ENCODE data around the gene PMM1.

GRCh38 chr22:41535244-41535643, 54.4 kb downstream of the PMM1 start:
- TF ChIP-seq EZH2 (optimal IDR thresholded peaks at IDR 0.05; ENCODE audit: low read depth, low read length) (no peak), EZH2phosphoT487 (IDR thresholded peaks at IDR 0.05; ENCODE audit: low read length) (no peak)
- TF ChIP-seq, protein P1, sequence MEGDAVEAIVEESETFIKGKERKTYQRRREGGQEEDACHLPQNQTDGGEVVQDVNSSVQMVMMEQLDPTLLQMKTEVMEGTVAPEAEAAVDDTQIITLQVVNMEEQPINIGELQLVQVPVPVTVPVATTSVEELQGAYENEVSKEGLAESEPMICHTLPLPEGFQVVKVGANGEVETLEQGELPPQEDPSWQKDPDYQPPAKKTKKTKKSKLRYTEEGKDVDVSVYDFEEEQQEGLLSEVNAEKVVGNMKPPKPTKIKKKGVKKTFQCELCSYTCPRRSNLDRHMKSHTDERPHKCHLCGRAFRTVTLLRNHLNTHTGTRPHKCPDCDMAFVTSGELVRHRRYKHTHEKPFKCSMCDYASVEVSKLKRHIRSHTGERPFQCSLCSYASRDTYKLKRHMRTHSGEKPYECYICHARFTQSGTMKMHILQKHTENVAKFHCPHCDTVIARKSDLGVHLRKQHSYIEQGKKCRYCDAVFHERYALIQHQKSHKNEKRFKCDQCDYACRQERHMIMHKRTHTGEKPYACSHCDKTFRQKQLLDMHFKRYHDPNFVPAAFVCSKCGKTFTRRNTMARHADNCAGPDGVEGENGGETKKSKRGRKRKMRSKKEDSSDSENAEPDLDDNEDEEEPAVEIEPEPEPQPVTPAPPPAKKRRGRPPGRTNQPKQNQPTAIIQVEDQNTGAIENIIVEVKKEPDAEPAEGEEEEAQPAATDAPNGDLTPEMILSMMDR (IDR thresholded peaks at IDR 0.05; ENCODE audit: low read length): peak; percentile 13; the same call in 1 of the 2 replicates

Data from MM.1S (cell line).